GM19238 (cell line): Measurements from ENCODE around the gene ADAMTS6.

Source experiments
- DNase-seq: peaks from one replicate; pipeline ENCODE4 v3.0.0; 2011; ENCODE audit warnings: low spot score; ENCODE audit not compliant: insufficient read length

ADAMTS6 gene

GRCh38 chr5:65105301-65105700 is 376.4 kb downstream of the ADAMTS6 start:
- peak; percentile 10 for DNase-seq

- no peak for DNase-seq
Observed at GRCh38 chr5:65104831-65105230, 376.9 kb downstream of the ADAMTS6 start.

GRCh38 chr5:65103756-65104440 is 377.8 kb downstream of the ADAMTS6 start:
- no peak for DNase-seq

- DNase-seq: peak; percentile 66
Observed at GRCh38 chr5:65102976-65103711, 378.6 kb downstream of the ADAMTS6 start.

GRCh38 chr5:65102371-65102975 is 379.2 kb downstream of the ADAMTS6 start:
- no peak for DNase-seq

- no peak for DNase-seq
Observed at GRCh38 chr5:65101632-65102100, 380.1 kb downstream of the ADAMTS6 start.

GRCh38 chr5:65100911-65101631 is 380.6 kb downstream of the ADAMTS6 start:
- peak; percentile 27 for DNase-seq
